ENCODE data around the gene EPS15. TPM values are rescaled to one million over a fixed set of nuclear protein-coding genes. Genes with fewer than 3 reads are reported as not detected.
"Not testable (repeated sequence)": the region's sequence is repeated elsewhere in the genome, so short reads cannot be mapped to it uniquely, and the experiment has no call there.

The EPS15 gene
- total RNA-seq, 1 donor from 2014 or later, result 139 TPM

- DNase-seq, result no peak
- no peak overlapping the region for H3K27ac Mint-ChIP-seq (ENCODE audit: unreplicated experiment)
- H3K4me3 Mint-ChIP-seq (ENCODE audit: unreplicated experiment), result no peak overlapping the region
- H3K36me3 Mint-ChIP-seq (ENCODE audit: unreplicated experiment), result no peaks in the 10 kb centered on the region
- TF ChIP-seq CTCF (IDR thresholded peaks at IDR 0.05; ENCODE audit: partially characterized antibody, unreplicated experiment), result no peak
- no peaks in the 10 kb centered on the region for H3K4me1 Mint-ChIP-seq (ENCODE audit: low read depth, unreplicated experiment)
- no peaks in the 10 kb centered on the region for H3K9me3 Mint-ChIP-seq (ENCODE audit: unreplicated experiment)
- H3K27me3 Mint-ChIP-seq (ENCODE audit: unreplicated experiment), result no peaks in the 10 kb centered on the region
Observed at GRCh38 chr1:51472359-51472758, 46.7 kb downstream of the EPS15 start.

GRCh38 chr1:51469518-51469917 lies 49.5 kb downstream of the EPS15 start:
- Mint-ChIP-seq H3K9me3 (ENCODE audit: unreplicated experiment) (no peaks in the 10 kb centered on the region), H3K27me3 (ENCODE audit: unreplicated experiment) (no peaks in the 10 kb centered on the region), H3K4me1 (ENCODE audit: low read depth, unreplicated experiment) (no peaks in the 10 kb centered on the region), H3K27ac (ENCODE audit: unreplicated experiment) (no peak overlapping the region), H3K36me3 (ENCODE audit: unreplicated experiment) (no peaks in the 10 kb centered on the region), H3K4me3 (ENCODE audit: unreplicated experiment) (no peak overlapping the region)
- no peak for TF ChIP-seq CTCF (IDR thresholded peaks at IDR 0.05; ENCODE audit: partially characterized antibody, unreplicated experiment)
- no peak for DNase-seq

GRCh38 chr1:51464828-51465227 lies 54.2 kb downstream of the EPS15 start:
- H3K27me3 Mint-ChIP-seq (ENCODE audit: unreplicated experiment), result no peaks in the 10 kb centered on the region
- H3K4me1 Mint-ChIP-seq (ENCODE audit: low read depth, unreplicated experiment), result no peaks in the 10 kb centered on the region
- H3K36me3 Mint-ChIP-seq (ENCODE audit: unreplicated experiment), result no peaks in the 10 kb centered on the region

GRCh38 chr1:51463561-51463960 lies 55.5 kb downstream of the EPS15 start:
- no peak for DNase-seq
- Mint-ChIP-seq H3K36me3 (ENCODE audit: unreplicated experiment) (no peaks in the 10 kb centered on the region), H3K27ac (ENCODE audit: unreplicated experiment) (no peak overlapping the region), H3K4me1 (ENCODE audit: low read depth, unreplicated experiment) (no peaks in the 10 kb centered on the region), H3K9me3 (ENCODE audit: unreplicated experiment) (no peaks in the 10 kb centered on the region), H3K27me3 (ENCODE audit: unreplicated experiment) (no peaks in the 10 kb centered on the region), H3K4me3 (ENCODE audit: unreplicated experiment) (no peak overlapping the region)
- TF ChIP-seq CTCF (IDR thresholded peaks at IDR 0.05; ENCODE audit: partially characterized antibody, unreplicated experiment), result no peak

More at GRCh38 chr1:51464828-51465227, 54.2 kb downstream of the EPS15 start:
- Mint-ChIP-seq H3K9me3 (ENCODE audit: unreplicated experiment) (no peaks in the 10 kb centered on the region), H3K27ac (ENCODE audit: unreplicated experiment) (no peak overlapping the region), H3K4me3 (ENCODE audit: unreplicated experiment) (no peak overlapping the region)
- TF ChIP-seq CTCF (IDR thresholded peaks at IDR 0.05; ENCODE audit: partially characterized antibody, unreplicated experiment), result no peak
- no peak for DNase-seq

- H3K27me3 Mint-ChIP-seq (ENCODE audit: unreplicated experiment); H3K9me3 Mint-ChIP-seq (ENCODE audit: unreplicated experiment); DNase-seq; H3K4me3 Mint-ChIP-seq (ENCODE audit: unreplicated experiment); H3K27ac Mint-ChIP-seq (ENCODE audit: unreplicated experiment); H3K36me3 Mint-ChIP-seq (ENCODE audit: unreplicated experiment); H3K4me1 Mint-ChIP-seq (ENCODE audit: low read depth, unreplicated experiment): not testable (repeated sequence)
Observed at GRCh38 chr1:51462289-51462688, 56.8 kb downstream of the EPS15 start.

GRCh38 chr1:51454554-51454953 lies 64.5 kb downstream of the EPS15 start:
- no peak for TF ChIP-seq CTCF (IDR thresholded peaks at IDR 0.05; ENCODE audit: partially characterized antibody, unreplicated experiment)
- H3K4me1 Mint-ChIP-seq (ENCODE audit: low read depth, unreplicated experiment), result peaks cover 2% of the 10 kb centered on the region
- H3K27me3 Mint-ChIP-seq (ENCODE audit: unreplicated experiment), result no peaks in the 10 kb centered on the region
- H3K27ac Mint-ChIP-seq (ENCODE audit: unreplicated experiment), result no peak overlapping the region
- no peaks in the 10 kb centered on the region for H3K36me3 Mint-ChIP-seq (ENCODE audit: unreplicated experiment)
- no peak overlapping the region for H3K4me3 Mint-ChIP-seq (ENCODE audit: unreplicated experiment)
- DNase-seq, result no peak
- no peaks in the 10 kb centered on the region for H3K9me3 Mint-ChIP-seq (ENCODE audit: unreplicated experiment)

All from glutamatergic neuron (in vitro differentiated cells).